ENCODE data around the gene ATRAID. TPM values are rescaled to one million over a fixed set of nuclear protein-coding genes. Genes with fewer than 3 reads are reported as not detected.
"Not testable (repeated sequence)": the region's sequence is repeated elsewhere in the genome, so short reads cannot be mapped to it uniquely, and the experiment has no call there.

Gene ATRAID
- total RNA-seq, 1 donor from 2014 or later = 58.8 TPM

DNA sequence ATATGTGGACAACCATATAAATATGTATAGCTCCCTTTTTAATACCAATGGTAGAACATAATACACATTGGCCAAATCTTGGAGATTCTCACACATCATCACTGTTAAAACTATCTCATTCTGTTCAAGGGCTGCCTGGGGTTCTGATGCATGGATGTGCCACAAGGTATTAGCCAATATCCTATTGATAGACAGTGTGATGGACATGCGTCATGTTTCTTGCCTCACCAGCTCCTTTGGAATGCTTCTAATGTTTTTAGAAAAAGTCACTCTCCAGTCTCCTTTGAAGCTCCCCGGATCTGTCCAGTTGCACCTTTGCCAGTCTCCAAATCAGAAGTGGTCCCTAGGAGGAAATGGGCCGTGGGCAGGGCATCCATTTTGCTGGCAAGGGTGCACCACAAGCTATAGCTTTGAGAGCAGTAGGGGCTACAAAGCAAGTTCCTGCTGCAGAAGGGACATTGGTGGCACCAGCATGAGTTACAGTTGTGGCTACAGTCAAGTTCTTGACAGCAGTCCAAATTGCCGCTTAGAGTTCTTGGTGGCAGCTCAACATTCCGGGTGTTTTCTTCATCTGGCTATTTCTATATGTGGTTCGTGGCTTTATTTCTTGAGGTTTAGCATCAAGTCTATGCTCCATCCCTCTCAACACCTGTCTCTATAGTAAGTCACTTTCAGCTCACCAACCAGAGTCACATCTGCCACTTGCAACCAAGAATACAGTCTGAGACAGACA is 25.1 kb upstream of the ATRAID start:
- no peak for TF ChIP-seq CTCF (IDR thresholded peaks at IDR 0.05; ENCODE audit: partially characterized antibody, unreplicated experiment)
- Mint-ChIP-seq H3K4me3 (ENCODE audit: unreplicated experiment) (no peak overlapping the region), H3K27me3 (ENCODE audit: unreplicated experiment) (no peaks in the 10 kb centered on the region), H3K36me3 (ENCODE audit: unreplicated experiment) (no peaks in the 10 kb centered on the region), H3K4me1 (ENCODE audit: low read depth, unreplicated experiment) (peaks cover 3% of the 10 kb centered on the region), H3K9me3 (ENCODE audit: unreplicated experiment) (no peaks in the 10 kb centered on the region), H3K27ac (ENCODE audit: unreplicated experiment) (no peak overlapping the region)
- no peak for DNase-seq

GRCh38 chr2:27189989-27190388 is 21.9 kb upstream of the ATRAID start:
- Mint-ChIP-seq H3K27ac (ENCODE audit: unreplicated experiment) (no peak overlapping the region), H3K9me3 (ENCODE audit: unreplicated experiment) (no peaks in the 10 kb centered on the region), H3K4me1 (ENCODE audit: low read depth, unreplicated experiment) (no peaks in the 10 kb centered on the region), H3K36me3 (ENCODE audit: unreplicated experiment) (no peaks in the 10 kb centered on the region), H3K27me3 (ENCODE audit: unreplicated experiment) (no peaks in the 10 kb centered on the region), H3K4me3 (ENCODE audit: unreplicated experiment) (no peak overlapping the region)
- no peak for DNase-seq
- no peak for TF ChIP-seq CTCF (IDR thresholded peaks at IDR 0.05; ENCODE audit: partially characterized antibody, unreplicated experiment)

GRCh38 chr2:27191070-27191829 is 20.6 kb upstream of the ATRAID start:
- H3K36me3 Mint-ChIP-seq (ENCODE audit: unreplicated experiment) = no peaks in the 10 kb centered on the region
- TF ChIP-seq CTCF (IDR thresholded peaks at IDR 0.05; ENCODE audit: partially characterized antibody, unreplicated experiment) = peak; percentile 69
- no peaks in the 10 kb centered on the region for H3K27me3 Mint-ChIP-seq (ENCODE audit: unreplicated experiment)
- no peak overlapping the region for H3K4me3 Mint-ChIP-seq (ENCODE audit: unreplicated experiment)
- H3K4me1 Mint-ChIP-seq (ENCODE audit: low read depth, unreplicated experiment) = no peaks in the 10 kb centered on the region
- no peaks in the 10 kb centered on the region for H3K9me3 Mint-ChIP-seq (ENCODE audit: unreplicated experiment)
- no peak overlapping the region for H3K27ac Mint-ChIP-seq (ENCODE audit: unreplicated experiment)
- DNase-seq = peak; percentile 62

DNA sequence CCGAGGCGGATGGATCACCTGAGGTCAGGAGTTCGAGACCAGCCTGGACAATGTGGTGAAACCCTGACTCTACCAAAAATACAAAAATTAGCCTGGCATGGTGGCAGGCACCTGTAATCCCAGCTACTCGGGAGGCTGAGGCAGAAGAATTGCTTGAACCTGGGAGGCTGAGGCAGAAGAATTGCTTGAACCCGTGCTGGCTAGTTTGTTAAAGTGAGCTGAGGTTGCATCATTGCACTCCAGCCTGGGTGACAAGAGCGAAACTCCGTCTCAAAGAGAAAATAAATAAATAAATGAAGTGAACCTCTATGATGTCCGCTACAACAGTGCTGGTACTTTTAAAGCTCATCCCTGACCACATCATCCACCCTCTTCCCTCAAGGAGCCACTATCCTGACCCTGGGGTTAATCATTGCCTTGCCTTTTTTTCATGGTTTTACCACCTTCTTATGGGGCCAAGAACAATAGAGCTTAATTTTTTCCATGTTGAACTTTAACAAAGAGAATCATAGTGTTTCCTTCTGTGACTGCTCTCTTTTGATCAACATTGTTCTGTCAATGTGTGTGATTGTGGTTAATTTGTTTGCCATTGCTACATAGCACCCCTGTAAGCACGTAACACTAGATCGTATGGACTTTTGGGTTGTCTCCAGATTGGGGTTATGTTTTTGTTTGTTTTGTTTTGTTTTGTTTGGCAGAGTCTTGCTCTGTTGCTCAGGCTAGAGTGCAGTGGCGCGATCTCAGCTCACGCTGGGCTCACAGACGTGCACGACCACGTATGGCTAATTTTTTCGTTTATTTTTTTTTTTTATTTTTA is 17.1 kb upstream of the ATRAID start:
- H3K4me3 Mint-ChIP-seq (ENCODE audit: unreplicated experiment) = no peak overlapping the region
- no peak for DNase-seq
- TF ChIP-seq CTCF (IDR thresholded peaks at IDR 0.05; ENCODE audit: partially characterized antibody, unreplicated experiment) = no peak
- peaks cover 6% of the 10 kb centered on the region for H3K4me1 Mint-ChIP-seq (ENCODE audit: low read depth, unreplicated experiment)
- peaks cover 3% of the 10 kb centered on the region for H3K27me3 Mint-ChIP-seq (ENCODE audit: unreplicated experiment)
- no peak overlapping the region for H3K27ac Mint-ChIP-seq (ENCODE audit: unreplicated experiment)
- no peaks in the 10 kb centered on the region for H3K9me3 Mint-ChIP-seq (ENCODE audit: unreplicated experiment)
- no peaks in the 10 kb centered on the region for H3K36me3 Mint-ChIP-seq (ENCODE audit: unreplicated experiment)

DNA sequence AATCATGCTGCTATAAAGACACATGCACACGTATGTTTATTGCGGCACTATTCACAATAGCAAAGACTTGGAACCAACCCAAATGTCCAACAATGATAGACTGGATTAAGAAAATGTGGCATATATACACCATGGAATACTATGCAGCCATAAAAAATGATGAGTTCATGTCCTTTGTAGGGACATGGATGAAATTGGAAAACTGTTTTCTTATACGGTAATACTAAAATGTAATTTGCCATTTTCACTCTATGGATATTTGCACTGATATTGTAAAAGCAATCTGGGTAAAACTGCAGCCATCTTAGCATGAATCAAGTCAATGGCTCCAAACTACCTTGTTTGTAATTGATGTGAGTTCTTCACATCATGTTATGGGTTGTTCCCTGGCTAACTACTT is 16.0 kb upstream of the ATRAID start:
- not testable (repeated sequence) for H3K27ac Mint-ChIP-seq (ENCODE audit: unreplicated experiment)

DNA sequence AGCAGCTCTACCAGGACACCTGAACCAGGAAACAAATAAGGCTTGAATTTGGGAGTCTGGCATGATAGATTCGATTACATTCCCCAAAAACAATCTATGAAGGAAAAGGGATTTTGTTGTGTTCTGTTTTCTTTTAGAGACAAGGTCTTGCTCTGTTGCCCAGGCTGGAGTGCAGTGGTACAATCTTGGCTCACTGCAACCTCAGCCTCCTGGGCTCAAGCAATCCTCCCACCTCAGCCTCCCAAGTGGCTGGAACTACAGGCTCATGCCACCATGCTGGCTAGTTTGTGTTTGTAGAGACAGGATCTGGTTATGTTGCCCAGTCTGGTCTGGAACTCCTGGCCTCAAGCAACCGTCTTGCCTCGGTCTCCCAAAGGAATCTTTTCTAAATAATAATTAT is 13.8 kb upstream of the ATRAID start:
- H3K27ac Mint-ChIP-seq (ENCODE audit: unreplicated experiment); H3K4me3 Mint-ChIP-seq (ENCODE audit: unreplicated experiment); H3K36me3 Mint-ChIP-seq (ENCODE audit: unreplicated experiment); H3K4me1 Mint-ChIP-seq (ENCODE audit: low read depth, unreplicated experiment); DNase-seq; H3K9me3 Mint-ChIP-seq (ENCODE audit: unreplicated experiment); H3K27me3 Mint-ChIP-seq (ENCODE audit: unreplicated experiment): not testable (repeated sequence)

More for the DNA sequence above, 16.0 kb upstream of the ATRAID start:
- H3K4me3 Mint-ChIP-seq (ENCODE audit: unreplicated experiment); H3K36me3 Mint-ChIP-seq (ENCODE audit: unreplicated experiment); H3K27me3 Mint-ChIP-seq (ENCODE audit: unreplicated experiment); H3K4me1 Mint-ChIP-seq (ENCODE audit: low read depth, unreplicated experiment); DNase-seq; H3K9me3 Mint-ChIP-seq (ENCODE audit: unreplicated experiment): not testable (repeated sequence)
